GM23248 (cell line): ENCODE measurements around the gene CSTF2T.

ENCODE experiments used
- EZH2 ChIP-seq: fragments of 200-600 bp; sonication (generic); IDR thresholded peaks from 2 replicates; pipeline ENCODE4 v1.6.1; 2018; ENCODE audit warnings: antibody characterized with exemption, mild to moderate bottlenecking; ENCODE audit not compliant: insufficient read depth, poor library complexity, severe bottlenecking
- EZH2phosphoT487 ChIP-seq: fragments of 200-600 bp; sonication (generic); IDR thresholded peaks from 2 replicates; pipeline ENCODE4 v1.6.1; 2018; ENCODE audit warnings: antibody characterized with exemption, moderate library complexity, mild to moderate bottlenecking, low read depth; ENCODE audit not compliant: insufficient read depth

- TF ChIP-seq EZH2 (no peak), EZH2phosphoT487 (no peak)
Measured at GRCh38 chr10:51706225-51706624, 6.8 kb upstream of the CSTF2T start.
